Breast epithelium (tissue), 4 donors: Measurements from ENCODE around the gene GDA. TPM values are rescaled to one million over a fixed set of nuclear protein-coding genes. Genes with fewer than 3 reads are reported as not detected.

ENCODE experiments used
- DNase-seq, 2 donors: peaks; one replicate each; pipeline ENCODE4 v3.0.0-alpha.2; 2019; ENCODE audit warnings: low spot score in 2 of 2
- H3K27ac ChIP-seq, 2 donors: fragments of 200-600 bp; sonication (generic) in 1 of 2; one replicate each; pipeline ENCODE4 v1.5.1; 2016 to 2019; ENCODE audit warnings: mild to moderate bottlenecking in 1 of 2
- H3K27me3 ChIP-seq, 2 donors: fragments of 200-600 bp; sonication (generic) in 1 of 2; one replicate each; pipeline versions ENCODE4 v1.5.1 to v1.6.0; 2017 to 2019; ENCODE audit warnings: control low read depth in 1 of 2, mild to moderate bottlenecking in 1 of 2
- H3K36me3 ChIP-seq: fragments of 200-600 bp; one replicate; pipeline ENCODE4 v1.5.1; 2019
- H3K4me1 ChIP-seq, 2 donors: fragments of 200-600 bp; sonication (generic); one replicate each; pipeline ENCODE4 v1.5.1; 2016 to 2019; ENCODE audit warnings: control low read depth in 1 of 2
- H3K4me3 ChIP-seq, 3 donors: fragments of 200-600 bp; sonication (generic); 1 replicate in 2 of 3; 2 replicates in 1 of 3; pipeline ENCODE4 v1.5.1; 2016 to 2019; ENCODE audit warnings: mild to moderate bottlenecking in 3 of 3, moderate library complexity in 2 of 3
- H3K9me3 ChIP-seq, 2 donors: fragments of 200-600 bp; sonication (generic) in 1 of 2; one replicate each; pipeline ENCODE4 v1.5.1; 2016 to 2019; ENCODE audit warnings: control low read depth in 1 of 2
- CTCF ChIP-seq, 3 donors: fragments of 450-650 bp; IDR thresholded peaks; one replicate each; pipeline ENCODE4 v1.5.1; 2016 to 2017; ENCODE audit warnings: antibody characterized with exemption in 3 of 3, mild to moderate bottlenecking in 3 of 3, moderate library complexity in 3 of 3
- POLR2A ChIP-seq: fragments of 450-650 bp; IDR thresholded peaks from one replicate; pipeline ENCODE4 v1.6.1; 2016; ENCODE audit warnings: antibody characterized with exemption, mild to moderate bottlenecking, moderate library complexity
- POLR2AphosphoS5 ChIP-seq, 3 donors: sonication (generic); formaldehyde crosslinking; IDR thresholded peaks; one replicate each; pipeline ENCODE4 v1.6.1; 2017; ENCODE audit warnings: antibody characterized with exemption in 3 of 3
- intact Hi-C: fragments of 100-400 bp; cut with DNase I; formaldehyde crosslinking; loops from one replicate; pipeline ENCODE4 v1.15.1; 2023; ENCODE audit warnings: low total_unique reads
- total RNA-seq, 3 donors: library from RNA; depleted of rRNA; stranded (reverse); fragments of >200 nt; gene quantifications; one replicate each; pipeline ENCODE4 v1.1.0, GENCODE V29; 2016

Gene GDA
- total RNA-seq, 3 donors from 2014 or later = 1.3 to 3.0 TPM; not detected in 1

- no peak overlapping the region for H3K4me3 ChIP-seq
- intact Hi-C loops = no loop called here
These were observed 7.3 kb downstream of the GDA start for GRCh38 chr9:72156586-72156985.

GRCh38 chr9:72158680-72159079, 9.4 kb downstream of the GDA start:
- H3K4me3 ChIP-seq = no peak overlapping the region
- H3K27me3 ChIP-seq = no peaks in the 10 kb centered on the region
- peaks cover 0 to 9% of the 10 kb centered on the region in 2 donors for H3K9me3 ChIP-seq
- no peaks in the 10 kb centered on the region for H3K4me1 ChIP-seq
- no peak overlapping the region for H3K27ac ChIP-seq
- no peak for TF ChIP-seq POLR2AphosphoS5 (IDR thresholded peaks at IDR 0.05)
- intact Hi-C loops = no loop called here
- no peak for DNase-seq
- H3K36me3 ChIP-seq = no peaks in the 10 kb centered on the region

More at GRCh38 chr9:72156586-72156985, 7.3 kb downstream of the GDA start:
- no peaks in the 10 kb centered on the region for H3K4me1 ChIP-seq
- no peak overlapping the region for H3K27ac ChIP-seq
- H3K27me3 ChIP-seq = no peaks in the 10 kb centered on the region
- no peak for TF ChIP-seq POLR2A
- TF ChIP-seq POLR2AphosphoS5 (IDR thresholded peaks at IDR 0.05) = no peak
- no peak for TF ChIP-seq CTCF (IDR thresholded peaks at IDR 0.05)
- peaks cover 0 to 9% of the 10 kb centered on the region in 2 donors for H3K9me3 ChIP-seq
- DNase-seq = no peak
- no peaks in the 10 kb centered on the region for H3K36me3 ChIP-seq

- H3K4me3 ChIP-seq = no peak overlapping the region
- no peak for TF ChIP-seq CTCF (IDR thresholded peaks at IDR 0.05)
- no peak for TF ChIP-seq POLR2A
- no peak for TF ChIP-seq POLR2AphosphoS5 (IDR thresholded peaks at IDR 0.05)
- no peak for DNase-seq
- H3K27ac ChIP-seq = no peak overlapping the region
- intact Hi-C loops = no loop called here
- H3K36me3 ChIP-seq = no peaks in the 10 kb centered on the region
- no peaks in the 10 kb centered on the region for H3K4me1 ChIP-seq
- no peaks in the 10 kb centered on the region for H3K27me3 ChIP-seq
- peaks cover 0 to 9% of the 10 kb centered on the region in 2 donors for H3K9me3 ChIP-seq
These were observed 11.3 kb downstream of the GDA start for GRCh38 chr9:72160446-72161123.

- Histone ChIP-seq H3K27me3 (no peaks in the 10 kb centered on the region), H3K4me3 (no peak overlapping the region), H3K9me3 (peaks cover 0 to 5% of the 10 kb centered on the region in 2 donors), H3K4me1 (no peaks in the 10 kb centered on the region), H3K36me3 (no peaks in the 10 kb centered on the region), H3K27ac (no peak overlapping the region)
- TF ChIP-seq POLR2A (no peak), POLR2AphosphoS5 (IDR thresholded peaks at IDR 0.05) (no peak), CTCF (IDR thresholded peaks at IDR 0.05) (no peak)
- no peak for DNase-seq
- intact Hi-C loops = no loop called here
These were observed 16.1 kb downstream of the GDA start for GRCh38 chr9:72165326-72165725.

- Histone ChIP-seq H3K9me3 (no peaks in the 10 kb centered on the region), H3K4me3 (no peak overlapping the region), H3K27ac (no peak overlapping the region), H3K36me3 (no peaks in the 10 kb centered on the region), H3K27me3 (no peaks in the 10 kb centered on the region), H3K4me1 (no peaks in the 10 kb centered on the region)
- no peak for DNase-seq
- intact Hi-C loops = no loop called here
- TF ChIP-seq CTCF (IDR thresholded peaks at IDR 0.05) = no peak
- TF ChIP-seq POLR2A = no peak
- TF ChIP-seq POLR2AphosphoS5 (IDR thresholded peaks at IDR 0.05) = no peak
These were observed 16.7 kb downstream of the GDA start for GRCh38 chr9:72165821-72166547.
